Transverse colon (tissue), 4 donors: ENCODE measurements around the gene GPR176.

Experiments used
- CTCF ChIP-seq, 5 experiments: fragments of 200-600 bp in 3 of 5; fragments of 450-650 bp in 2 of 5; sonication (generic) in 3 of 5; IDR thresholded peaks; 1 replicate in 2 of 5; 2 replicates in 3 of 5; pipeline ENCODE4 v1.5.1; 2016 to 2017; ENCODE audit warnings: antibody characterized with exemption in 5 of 5, inconsistent platforms in 3 of 5, mild to moderate bottlenecking in 2 of 5, moderate library complexity in 1 of 5
- EP300 ChIP-seq: sonication (generic); formaldehyde crosslinking; IDR thresholded peaks from one replicate; pipeline ENCODE4 v1.6.1; 2017; ENCODE audit warnings: antibody characterized with exemption, low read depth
- POLR2A ChIP-seq: fragments of 450-650 bp; IDR thresholded peaks from one replicate; pipeline ENCODE4 v1.6.1; 2016; ENCODE audit warnings: antibody characterized with exemption, mild to moderate bottlenecking, moderate library complexity
- POLR2AphosphoS5 ChIP-seq, 3 donors: sonication (generic); formaldehyde crosslinking; IDR thresholded peaks; one replicate each; pipeline ENCODE4 v1.6.1; 2016; ENCODE audit warnings: antibody characterized with exemption in 3 of 3

GRCh38 chr15:39896846-39897245 lies 23.2 kb downstream of the GPR176 start:
- TF ChIP-seq POLR2AphosphoS5 (IDR thresholded peaks at IDR 0.05), result no peak
- no peak for TF ChIP-seq CTCF (IDR thresholded peaks at IDR 0.05)
- TF ChIP-seq POLR2A, result no peak
- TF ChIP-seq EP300, result no peak
